Measurements from ENCODE around the gene KRT13.
A peak's percentile ranks its signal among the peaks of the same experiment; 100 is the strongest.

Gene KRT13

GRCh38 chr17:41536741-41537613, 31.6 kb upstream of the KRT13 start:
- DNase-seq, result no peak

GRCh38 chr17:41535764-41536481, 30.5 kb upstream of the KRT13 start:
- DNase-seq, result no peak

- no peak for DNase-seq
Measured at GRCh38 chr17:41534899-41535546, 29.6 kb upstream of the KRT13 start.

- no peak for DNase-seq
Measured at GRCh38 chr17:41533613-41534012, 28.2 kb upstream of the KRT13 start.

- no peak for DNase-seq
Measured at GRCh38 chr17:41532947-41533570, 27.6 kb upstream of the KRT13 start.

- DNase-seq, result no peak
Measured at GRCh38 chr17:41531993-41532392, 26.6 kb upstream of the KRT13 start.

- no peak for DNase-seq
Measured at GRCh38 chr17:41530062-41531048, 24.9 kb upstream of the KRT13 start.

GRCh38 chr17:41529491-41529915, 24.1 kb upstream of the KRT13 start:
- DNase-seq, result no peak

GRCh38 chr17:41528959-41529353, 23.5 kb upstream of the KRT13 start:
- no peak for DNase-seq

GRCh38 chr17:41527063-41528023, 21.9 kb upstream of the KRT13 start:
- no peak for DNase-seq

GRCh38 chr17:41524261-41524660, 18.8 kb upstream of the KRT13 start:
- DNase-seq, result no peak

GRCh38 chr17:41523787-41524186, 18.4 kb upstream of the KRT13 start:
- no peak for DNase-seq

- no peak for DNase-seq
Measured at GRCh38 chr17:41523225-41523593, 17.8 kb upstream of the KRT13 start.

GRCh38 chr17:41522301-41523224, 17.2 kb upstream of the KRT13 start:
- DNase-seq, result no peak

- DNase-seq, result peak; percentile 48
Measured at GRCh38 chr17:41521574-41522261, 16.3 kb upstream of the KRT13 start.

- DNase-seq, result no peak
Measured at GRCh38 chr17:41520821-41521521, 15.6 kb upstream of the KRT13 start.

GRCh38 chr17:41519501-41520224, 14.3 kb upstream of the KRT13 start:
- DNase-seq, result no peak
